Measurements from ENCODE around the gene EIF4E2.

DNA sequence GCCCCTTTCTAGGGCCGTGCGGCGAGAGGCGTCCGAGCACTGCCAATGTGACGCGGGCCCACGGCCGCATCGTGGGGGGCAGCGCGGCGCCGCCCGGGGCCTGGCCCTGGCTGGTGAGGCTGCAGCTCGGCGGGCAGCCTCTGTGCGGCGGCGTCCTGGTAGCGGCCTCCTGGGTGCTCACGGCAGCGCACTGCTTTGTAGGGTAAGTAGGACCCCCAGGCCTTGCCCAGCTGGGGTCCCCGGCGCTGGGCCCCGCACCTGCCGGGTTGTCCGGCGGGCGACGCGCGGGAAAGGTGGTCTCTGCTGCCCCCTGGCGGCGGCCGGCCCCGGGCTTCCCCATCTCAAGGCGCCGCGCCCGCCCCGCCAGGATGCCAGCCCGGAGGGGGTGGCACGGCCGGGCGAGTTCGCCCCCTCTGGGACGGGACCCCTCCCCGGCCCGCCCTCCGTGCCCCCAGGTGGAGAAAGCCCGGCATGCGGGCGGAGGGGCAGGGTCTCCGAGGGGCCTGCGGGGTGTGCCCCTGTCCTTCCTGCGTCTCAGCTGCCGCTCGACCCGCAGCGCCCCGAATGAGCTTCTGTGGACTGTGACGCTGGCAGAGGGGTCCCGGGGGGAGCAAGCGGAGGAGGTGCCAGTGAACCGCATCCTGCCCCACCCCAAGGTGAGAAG is 28.4 kb upstream of the EIF4E2 start:
- TF ChIP-seq, protein P1, sequence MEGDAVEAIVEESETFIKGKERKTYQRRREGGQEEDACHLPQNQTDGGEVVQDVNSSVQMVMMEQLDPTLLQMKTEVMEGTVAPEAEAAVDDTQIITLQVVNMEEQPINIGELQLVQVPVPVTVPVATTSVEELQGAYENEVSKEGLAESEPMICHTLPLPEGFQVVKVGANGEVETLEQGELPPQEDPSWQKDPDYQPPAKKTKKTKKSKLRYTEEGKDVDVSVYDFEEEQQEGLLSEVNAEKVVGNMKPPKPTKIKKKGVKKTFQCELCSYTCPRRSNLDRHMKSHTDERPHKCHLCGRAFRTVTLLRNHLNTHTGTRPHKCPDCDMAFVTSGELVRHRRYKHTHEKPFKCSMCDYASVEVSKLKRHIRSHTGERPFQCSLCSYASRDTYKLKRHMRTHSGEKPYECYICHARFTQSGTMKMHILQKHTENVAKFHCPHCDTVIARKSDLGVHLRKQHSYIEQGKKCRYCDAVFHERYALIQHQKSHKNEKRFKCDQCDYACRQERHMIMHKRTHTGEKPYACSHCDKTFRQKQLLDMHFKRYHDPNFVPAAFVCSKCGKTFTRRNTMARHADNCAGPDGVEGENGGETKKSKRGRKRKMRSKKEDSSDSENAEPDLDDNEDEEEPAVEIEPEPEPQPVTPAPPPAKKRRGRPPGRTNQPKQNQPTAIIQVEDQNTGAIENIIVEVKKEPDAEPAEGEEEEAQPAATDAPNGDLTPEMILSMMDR (IDR thresholded peaks at IDR 0.05; ENCODE audit: low read length) = peak; percentile 59
- TF ChIP-seq EZH2 (IDR thresholded peaks at IDR 0.05; ENCODE audit: borderline replicate concordance, low read length) = no peak

All from OCI-LY1 (cell line).